Body of pancreas (tissue), 4 donors: Measurements from ENCODE around the gene SYT2.

Source experiments
- POLR2A ChIP-seq, 3 donors: fragments of 450-650 bp; IDR thresholded peaks; one replicate each; pipeline ENCODE4 v1.6.1; 2016; ENCODE audit warnings: antibody characterized with exemption in 3 of 3, mild to moderate bottlenecking in 2 of 3
- TF ChIP-seq, protein P1 (sequence below), 7 experiments: fragments of 450-650 bp in 4 of 7; fragments of 200-600 bp in 3 of 7; sonication (generic) in 3 of 7; IDR thresholded peaks; one replicate each; pipeline ENCODE4 v1.5.1; 2016 to 2019; ENCODE audit warnings: antibody characterized with exemption in 7 of 7

DNA sequence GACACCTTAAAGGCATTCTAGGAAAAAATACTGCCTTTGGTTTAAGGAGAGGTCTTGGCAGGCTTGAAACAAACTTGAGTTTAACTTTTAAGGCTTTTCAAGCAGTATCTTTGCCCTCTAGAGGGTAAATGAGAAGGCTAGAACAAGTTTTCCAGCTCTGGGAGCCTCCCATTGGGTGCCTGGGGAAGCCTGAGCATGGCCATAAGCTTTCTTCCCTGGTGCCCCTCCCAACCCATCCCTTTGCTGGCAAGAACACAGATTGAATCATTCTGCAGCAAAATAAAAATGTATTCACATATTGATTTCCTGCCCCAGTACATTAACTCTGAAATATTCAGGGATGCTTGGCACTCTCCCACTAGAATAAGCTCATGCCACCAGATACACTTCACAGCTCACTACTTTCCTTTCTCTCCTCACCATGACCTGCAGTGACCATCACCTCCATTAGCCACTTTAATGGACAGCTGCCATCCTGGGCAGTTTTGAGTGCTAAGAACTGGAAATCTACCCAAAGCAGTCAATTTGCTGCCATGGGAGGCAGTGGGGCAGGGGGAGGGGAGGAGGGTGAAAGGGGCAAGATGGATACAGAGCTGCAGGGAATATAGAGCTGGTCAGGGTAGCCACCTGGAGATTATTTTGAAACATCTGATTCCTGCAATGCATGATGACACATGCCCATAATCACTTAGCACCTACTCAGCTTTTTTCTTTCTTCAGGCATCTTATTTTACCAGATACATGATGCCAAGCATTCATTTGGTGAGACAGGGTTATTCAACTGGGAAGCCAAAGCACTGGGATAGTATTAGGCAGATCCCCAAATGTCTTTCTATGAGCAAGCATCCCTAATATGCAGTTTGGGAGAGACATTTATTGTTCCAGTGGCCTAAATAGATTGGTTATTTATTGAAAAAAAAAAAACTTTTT is 140.6 kb downstream of the SYT2 start:
- no peak for TF ChIP-seq POLR2A (IDR thresholded peaks at IDR 0.05)
- TF ChIP-seq, protein P1, sequence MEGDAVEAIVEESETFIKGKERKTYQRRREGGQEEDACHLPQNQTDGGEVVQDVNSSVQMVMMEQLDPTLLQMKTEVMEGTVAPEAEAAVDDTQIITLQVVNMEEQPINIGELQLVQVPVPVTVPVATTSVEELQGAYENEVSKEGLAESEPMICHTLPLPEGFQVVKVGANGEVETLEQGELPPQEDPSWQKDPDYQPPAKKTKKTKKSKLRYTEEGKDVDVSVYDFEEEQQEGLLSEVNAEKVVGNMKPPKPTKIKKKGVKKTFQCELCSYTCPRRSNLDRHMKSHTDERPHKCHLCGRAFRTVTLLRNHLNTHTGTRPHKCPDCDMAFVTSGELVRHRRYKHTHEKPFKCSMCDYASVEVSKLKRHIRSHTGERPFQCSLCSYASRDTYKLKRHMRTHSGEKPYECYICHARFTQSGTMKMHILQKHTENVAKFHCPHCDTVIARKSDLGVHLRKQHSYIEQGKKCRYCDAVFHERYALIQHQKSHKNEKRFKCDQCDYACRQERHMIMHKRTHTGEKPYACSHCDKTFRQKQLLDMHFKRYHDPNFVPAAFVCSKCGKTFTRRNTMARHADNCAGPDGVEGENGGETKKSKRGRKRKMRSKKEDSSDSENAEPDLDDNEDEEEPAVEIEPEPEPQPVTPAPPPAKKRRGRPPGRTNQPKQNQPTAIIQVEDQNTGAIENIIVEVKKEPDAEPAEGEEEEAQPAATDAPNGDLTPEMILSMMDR (IDR thresholded peaks at IDR 0.05) = no peak
